ENCODE data around the gene DGKD.

The DGKD gene

GRCh38 chr2:233498126-233498525, 143.8 kb downstream of the DGKD start:
- DNase-seq (ENCODE audit: low spot score), result no peak

- DNase-seq (ENCODE audit: low spot score), result no peak
These were observed 145.6 kb downstream of the DGKD start for GRCh38 chr2:233499928-233500327.

DNA sequence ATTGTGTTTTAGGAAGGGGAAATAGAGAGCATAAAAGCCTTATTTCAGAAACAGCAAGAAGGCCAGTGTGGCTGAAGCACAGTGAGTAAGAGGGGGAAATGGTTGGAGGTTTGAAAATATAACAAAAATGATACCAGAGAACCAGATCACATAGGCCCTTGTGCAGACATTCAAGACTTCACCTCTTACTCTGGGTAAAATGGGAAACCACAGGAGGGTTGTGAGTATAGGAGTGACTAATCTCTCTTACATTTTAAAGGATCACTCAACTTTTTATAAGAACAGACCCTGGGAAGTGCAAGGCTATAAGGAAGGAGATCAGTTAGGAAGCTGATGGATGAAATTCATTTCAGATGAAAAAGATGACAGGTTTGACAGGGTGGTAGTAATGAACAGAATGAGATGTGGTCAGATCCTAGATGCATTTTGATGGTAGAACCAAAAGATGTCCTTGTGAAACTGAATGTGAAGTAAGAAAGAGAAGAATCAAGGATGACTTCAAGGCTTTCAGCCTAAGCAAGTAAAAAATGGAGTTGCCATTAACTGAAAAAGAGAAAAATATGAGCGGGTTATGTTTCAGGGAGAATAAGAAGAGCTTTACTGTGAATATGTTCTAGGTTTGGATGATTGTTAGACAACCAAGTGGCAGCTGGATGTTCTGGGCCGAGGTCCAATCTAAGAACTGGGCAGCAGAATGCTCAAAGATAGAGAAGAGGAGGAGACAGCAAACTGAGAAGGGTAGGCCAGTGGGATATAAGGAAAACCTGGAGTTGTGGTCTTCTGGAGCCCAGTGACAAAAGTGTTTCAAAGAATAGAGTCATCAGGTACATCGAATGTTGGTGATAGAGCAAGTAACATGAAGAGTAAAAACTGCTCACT, 147.1 kb downstream of the DGKD start:
- DNase-seq (ENCODE audit: low spot score), result peak; percentile 69

DNA sequence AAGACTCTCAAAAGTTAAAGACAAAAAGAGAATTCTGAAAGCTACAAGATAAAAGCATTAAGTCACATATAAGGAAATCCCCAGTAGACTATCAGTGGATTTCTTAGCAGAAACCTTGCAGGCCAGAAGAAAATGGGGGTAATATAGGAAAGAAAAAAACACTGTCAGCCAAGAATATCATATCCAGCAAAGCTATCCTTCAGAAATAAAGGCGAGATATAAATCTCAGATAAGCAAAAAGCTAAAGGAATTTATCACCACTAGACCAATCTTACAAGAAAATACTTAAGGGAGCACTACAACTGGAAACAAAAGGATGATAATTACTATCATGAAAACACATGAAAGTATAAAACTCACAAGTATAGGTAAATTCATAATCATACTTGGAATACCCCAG, 149.2 kb downstream of the DGKD start:
- DNase-seq (ENCODE audit: low spot score), result no peak

DNA sequence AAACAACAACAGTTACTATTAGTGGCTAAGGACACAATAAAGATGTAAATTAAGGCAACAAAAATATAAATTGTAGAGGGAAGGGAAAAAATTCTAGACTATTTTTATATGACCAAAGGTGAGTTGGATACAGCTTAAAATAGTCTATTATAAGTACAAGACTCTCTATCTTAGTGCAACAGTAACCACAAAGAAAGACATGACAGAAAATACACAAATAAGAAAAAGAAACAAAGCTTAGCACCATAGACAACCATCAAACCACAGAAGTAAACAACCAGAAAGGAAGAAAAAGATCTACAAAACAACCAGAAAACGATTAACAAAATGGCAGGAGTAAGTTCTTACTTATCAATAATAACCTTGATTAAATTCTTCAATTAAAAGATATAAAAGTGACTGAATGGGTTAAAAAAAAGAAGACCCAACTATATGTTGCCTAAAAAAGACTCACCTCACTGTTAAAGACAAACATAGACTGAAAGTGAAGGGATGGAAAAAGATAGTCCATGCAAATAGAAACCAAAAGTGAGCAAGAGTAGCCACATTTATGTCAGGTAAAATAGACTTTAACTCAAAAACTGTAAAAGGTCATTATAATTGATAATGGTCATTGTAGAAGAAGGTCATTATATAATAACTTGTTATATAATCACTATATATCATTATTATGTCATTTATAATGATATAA, 149.8 kb downstream of the DGKD start:
- DNase-seq (ENCODE audit: low spot score), result no peak

DNA sequence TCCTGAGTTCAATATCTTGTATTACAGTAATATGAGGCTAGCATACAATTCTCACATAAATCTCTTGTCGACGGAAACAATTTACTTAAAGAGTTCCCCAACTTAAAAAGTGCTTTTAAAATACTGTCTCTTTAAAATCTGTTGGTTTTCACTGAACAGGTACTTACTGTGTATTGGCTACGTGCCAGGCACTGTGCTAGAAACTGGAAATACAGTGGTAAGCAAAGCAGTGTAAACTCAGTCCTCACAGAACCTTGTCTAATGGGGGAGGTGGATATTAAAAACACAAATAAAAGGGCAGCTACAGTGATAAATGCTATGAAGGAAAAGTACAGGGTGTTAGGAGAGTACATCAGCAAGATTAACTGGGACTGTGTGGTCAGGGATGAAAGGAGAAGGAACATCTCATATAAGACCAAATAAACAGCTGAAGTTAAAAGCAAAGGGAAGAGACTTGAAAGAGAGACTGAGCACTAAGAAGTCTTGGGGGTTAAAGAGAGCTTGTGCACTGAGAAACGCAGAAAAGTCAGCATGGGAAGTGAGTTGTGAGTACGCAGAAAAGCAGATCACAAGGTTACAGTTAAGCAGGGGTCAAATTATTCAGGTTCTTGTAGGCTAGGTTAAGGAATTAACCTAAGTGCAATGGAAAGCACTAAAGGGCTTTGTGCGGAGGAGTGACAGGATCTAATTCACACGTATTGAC, 159.8 kb downstream of the DGKD start:
- DNase-seq (ENCODE audit: low spot score), result no peak

- DNase-seq (ENCODE audit: low spot score), result peak; percentile 11
These were observed 165.7 kb downstream of the DGKD start for GRCh38 chr2:233519787-233520611.
